Kidney epithelial cell (primary cell): ENCODE results near the gene BACE1-AS. TPM values are rescaled to one million over a fixed set of nuclear protein-coding genes. Genes with fewer than 3 reads are reported as not detected.
"Not testable (repeated sequence)": the region's sequence is repeated elsewhere in the genome, so short reads cannot be mapped to it uniquely, and the experiment has no call there.

Source experiments
- DNase-seq: peaks from one replicate; pipeline ENCODE4 v3.0.0-alpha.2; 2010; ENCODE audit warnings: low read depth
- H3K27me3 ChIP-seq: 2 replicates; pipeline ENCODE4 v1.6.0; 2011; ENCODE audit warnings: low read length; ENCODE audit not compliant: control insufficient read depth, insufficient read depth
- H3K36me3 ChIP-seq: 2 replicates; pipeline ENCODE4 v1.5.1; 2011; ENCODE audit warnings: low read length; ENCODE audit not compliant: control insufficient read depth, insufficient read depth
- H3K4me3 ChIP-seq: 2 replicates; pipeline ENCODE4 v1.5.1; 2011; ENCODE audit warnings: low read depth, mild to moderate bottlenecking, control low read depth, low read length
- CTCF ChIP-seq: IDR thresholded peaks from 2 replicates; pipeline ENCODE4 v1.5.1; 2011; ENCODE audit warnings: mild to moderate bottlenecking, moderate library complexity, low read length, control low read depth, inconsistent platforms; ENCODE audit not compliant: insufficient read depth, poor library complexity, severe bottlenecking
- total RNA-seq: library from RNA; depleted of rRNA; stranded (reverse); fragments of >200 nt; gene quantifications from 2 replicates; pipeline ENCODE4 v1.2.3, GENCODE V29; 2015

The BACE1-AS gene
- total RNA-seq, 1 donor from 2014 or later, result 4.9 TPM

GRCh38 chr11:117319214-117319840 lies 28.2 kb downstream of the BACE1-AS start:
- Histone ChIP-seq H3K4me3 (no peak overlapping the region), H3K36me3 (no peaks in the 10 kb centered on the region), H3K27me3 (no peaks in the 10 kb centered on the region)
- no peak for DNase-seq
- no peak for TF ChIP-seq CTCF

GRCh38 chr11:117327255-117327566 lies 36.1 kb downstream of the BACE1-AS start:
- peak overlapping the region; percentile 69 for H3K4me3 ChIP-seq
- H3K36me3 ChIP-seq, H3K27me3 ChIP-seq, DNase-seq: not testable (repeated sequence)

DNA sequence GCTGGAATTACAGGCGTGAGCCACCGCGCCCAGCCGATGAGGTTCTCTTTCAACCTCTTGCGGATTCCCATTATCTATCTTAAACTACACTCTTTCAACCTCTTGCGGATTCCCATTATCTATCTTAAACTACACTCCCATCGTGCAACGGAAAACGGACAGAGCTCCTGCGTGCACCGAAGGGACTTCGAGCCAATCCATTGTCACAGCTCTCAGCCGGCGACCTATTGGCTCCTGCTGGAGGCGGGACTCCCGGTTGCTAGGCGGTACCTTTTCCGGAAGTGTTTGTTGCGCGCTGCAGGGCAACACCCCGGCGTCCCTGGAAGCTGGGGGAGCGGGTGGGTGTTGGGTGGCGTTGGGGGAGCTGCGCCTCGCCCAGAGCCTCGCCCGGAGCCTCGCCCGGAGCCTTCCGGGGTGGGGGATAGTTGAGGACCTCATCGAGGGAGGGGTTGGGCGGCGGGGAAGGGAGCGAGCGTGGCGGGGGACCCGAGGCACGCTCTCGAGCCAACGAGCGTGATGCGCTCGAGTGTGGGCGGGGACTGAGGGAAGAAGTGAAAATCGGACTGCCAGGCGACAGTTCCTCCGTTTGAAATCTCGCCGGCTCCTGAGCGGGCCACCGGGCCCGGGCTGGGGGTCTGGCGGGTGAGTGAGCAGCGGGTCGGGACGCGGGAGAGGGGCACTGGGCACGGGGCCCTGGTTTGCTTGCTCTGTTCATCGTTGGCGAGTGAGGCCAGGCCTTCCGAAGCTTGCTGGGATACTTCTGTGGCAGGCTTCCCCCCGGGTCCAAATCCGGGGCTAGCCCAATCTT lies 36.6 kb downstream of the BACE1-AS start, which contains the start of gene CEP164:
CEP164 (plus strand) TSS at position 288 of the 808 bp plus-strand sequence. CDS start 10,733 bp downstream, outside the sequence.
- Histone ChIP-seq H3K4me3 (peak within 1 kb of the TSS; percentile 69), H3K36me3 (no peaks in the 10 kb centered on the region), H3K27me3 (no peaks in the 10 kb centered on the region)
- DNase-seq, result peak; percentile 93
- TF ChIP-seq CTCF, result no peak

- DNase-seq, result no peak
- TF ChIP-seq CTCF, result no peak
- Histone ChIP-seq H3K36me3 (no peaks in the 10 kb centered on the region), H3K27me3 (no peaks in the 10 kb centered on the region), H3K4me3 (peak overlapping the region; percentile 69)
Measured at GRCh38 chr11:117328375-117329010, 37.3 kb downstream of the BACE1-AS start.

GRCh38 chr11:117332843-117333242 lies 41.7 kb downstream of the BACE1-AS start:
- Histone ChIP-seq H3K27me3 (no peaks in the 10 kb centered on the region), H3K36me3 (no peaks in the 10 kb centered on the region), H3K4me3 (no peak overlapping the region)
- no peak for DNase-seq
- no peak for TF ChIP-seq CTCF

GRCh38 chr11:117333917-117334316 lies 42.8 kb downstream of the BACE1-AS start:
- Histone ChIP-seq H3K27me3 (no peaks in the 10 kb centered on the region), H3K36me3 (no peaks in the 10 kb centered on the region), H3K4me3 (no peak overlapping the region)
- TF ChIP-seq CTCF, result no peak
- no peak for DNase-seq
